RWPE1 (cell line): ENCODE measurements around the gene GRAMD1C.

ENCODE experiments used
- CTCF ChIA-PET: fragments of 350-600 bp; sonication (Branson Sonifier 250); formaldehyde crosslinking; extraction: SDS; loops from one replicate; lab custom pipeline; 2021; lab: Yijun Ruan, JAX
- POLR2A ChIA-PET: fragments of 400-600 bp; formaldehyde crosslinking; extraction: SDS; loops from one replicate; lab custom pipeline; 2020; ENCODE audit warnings: antibody characterized with exemption; ENCODE audit not compliant: low non-redundant PET; lab: Yijun Ruan, JAX
- DNase-seq: peaks from one replicate; pipeline ENCODE4 v3.0.0; 2012; ENCODE audit warnings: low spot score
- H3K27ac ChIP-seq: fragments of 450-650 bp; 2 replicates; pipeline ENCODE4 v1.5.1; 2017
- TF ChIP-seq, protein P1 (sequence below): fragments of 450-650 bp; conservative IDR thresholded peaks from 2 replicates; pipeline ENCODE4 v1.5.1; 2017; ENCODE audit warnings: low read depth, mild to moderate bottlenecking

The GRAMD1C gene

DNA sequence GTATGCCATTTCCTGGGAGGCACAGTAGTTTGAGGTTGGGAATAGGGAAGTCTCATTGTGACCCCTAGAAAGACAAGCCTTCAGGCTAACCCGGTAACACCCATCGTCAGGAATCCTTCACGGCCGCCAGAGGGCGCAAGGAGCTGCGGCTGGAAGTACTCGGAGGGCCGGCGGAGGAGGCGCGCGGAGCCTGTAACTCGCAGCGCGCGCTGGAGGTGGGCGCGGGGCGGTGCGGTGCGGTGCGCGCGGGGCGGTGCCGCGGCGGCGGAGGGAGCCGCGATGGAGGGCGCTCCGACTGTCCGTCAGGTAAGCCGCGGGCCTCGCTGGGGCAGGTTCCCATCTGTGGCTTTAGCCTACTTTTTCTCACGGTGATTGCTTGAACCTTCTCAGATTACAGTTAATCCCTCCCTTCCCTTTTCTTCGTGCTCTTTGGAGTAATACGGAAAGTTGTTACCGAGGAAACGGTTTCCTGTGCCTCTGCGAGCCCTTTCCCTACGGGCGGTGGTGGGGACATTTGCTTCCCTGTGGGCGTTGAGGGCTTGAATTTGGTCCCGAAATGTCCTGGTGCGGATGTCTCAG lies at the start of gene GRAMD1C:
TSS of gene GRAMD1C (plus strand) at position 158 of the 579 bp plus-strand sequence. CDS start at position 280, 122 bp downstream.
- H3K27ac ChIP-seq = peak within 1 kb of the TSS; percentile 74
- DNase-seq = peak; percentile 79
- TF ChIP-seq, protein P1, sequence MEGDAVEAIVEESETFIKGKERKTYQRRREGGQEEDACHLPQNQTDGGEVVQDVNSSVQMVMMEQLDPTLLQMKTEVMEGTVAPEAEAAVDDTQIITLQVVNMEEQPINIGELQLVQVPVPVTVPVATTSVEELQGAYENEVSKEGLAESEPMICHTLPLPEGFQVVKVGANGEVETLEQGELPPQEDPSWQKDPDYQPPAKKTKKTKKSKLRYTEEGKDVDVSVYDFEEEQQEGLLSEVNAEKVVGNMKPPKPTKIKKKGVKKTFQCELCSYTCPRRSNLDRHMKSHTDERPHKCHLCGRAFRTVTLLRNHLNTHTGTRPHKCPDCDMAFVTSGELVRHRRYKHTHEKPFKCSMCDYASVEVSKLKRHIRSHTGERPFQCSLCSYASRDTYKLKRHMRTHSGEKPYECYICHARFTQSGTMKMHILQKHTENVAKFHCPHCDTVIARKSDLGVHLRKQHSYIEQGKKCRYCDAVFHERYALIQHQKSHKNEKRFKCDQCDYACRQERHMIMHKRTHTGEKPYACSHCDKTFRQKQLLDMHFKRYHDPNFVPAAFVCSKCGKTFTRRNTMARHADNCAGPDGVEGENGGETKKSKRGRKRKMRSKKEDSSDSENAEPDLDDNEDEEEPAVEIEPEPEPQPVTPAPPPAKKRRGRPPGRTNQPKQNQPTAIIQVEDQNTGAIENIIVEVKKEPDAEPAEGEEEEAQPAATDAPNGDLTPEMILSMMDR = peak; percentile 91
- CTCF ChIA-PET = interaction anchor here (0.6 to 1.6 kb wide), 9 partner anchors 14 to 313 kb away, joined by 3 to 7 read pairs (median 3); no protein-coding TSS in a partner anchor
- POLR2A ChIA-PET = no interaction called here

DNA sequence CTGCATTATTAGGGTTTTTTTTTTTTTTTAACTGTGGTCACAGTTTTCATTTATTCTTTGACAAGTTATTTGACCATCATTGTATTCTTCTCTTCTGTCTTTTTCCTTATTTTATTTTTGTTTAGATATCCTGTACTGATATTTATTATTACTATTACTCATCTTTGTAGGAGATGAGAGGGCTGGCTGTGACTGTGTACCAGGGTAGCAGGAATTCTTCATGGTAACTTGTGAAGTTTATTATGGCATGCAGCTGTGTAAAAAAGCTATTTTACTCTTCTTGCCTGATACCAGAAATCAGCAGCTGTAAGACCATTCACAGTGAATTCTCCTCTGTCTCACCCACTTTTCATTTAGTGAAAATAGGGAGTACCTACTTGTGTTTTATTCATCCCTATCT lies 47.2 kb upstream of the GRAMD1C start:
- POLR2A ChIA-PET = no interaction called here
- DNase-seq = no peak
- CTCF ChIA-PET = no interaction called here
- H3K27ac ChIP-seq = no peak overlapping the region
- TF ChIP-seq, protein P1 = no peak

DNA sequence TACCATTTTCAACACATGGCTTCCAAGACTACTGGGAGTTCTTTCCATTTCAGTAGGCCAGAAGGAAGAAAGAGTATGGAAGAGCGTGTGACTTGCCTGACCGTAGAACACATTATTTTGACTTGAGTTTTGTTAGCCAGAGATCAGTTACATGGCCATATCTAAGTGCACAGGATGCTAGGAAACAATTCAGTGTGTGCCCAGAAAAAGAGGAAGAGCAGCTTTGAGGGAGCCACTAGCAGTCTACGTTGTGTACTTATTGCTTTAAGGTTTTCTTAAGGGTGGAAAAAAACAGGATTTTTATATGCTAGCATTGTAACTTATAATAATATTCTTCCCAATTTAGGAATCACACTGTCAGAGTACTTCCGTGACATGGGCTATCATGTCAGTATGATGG lies 44.1 kb upstream of the GRAMD1C start:
- CTCF ChIA-PET = interaction anchor here (0.6 to 1.1 kb wide), 2 partner anchors 50 to 56 kb away, joined by 3 read pairs; no protein-coding TSS in a partner anchor
- POLR2A ChIA-PET = interaction anchor here (0.6 kb wide), 1 partner anchor 100 kb away, joined by 3 read pairs; no protein-coding TSS in a partner anchor

DNA sequence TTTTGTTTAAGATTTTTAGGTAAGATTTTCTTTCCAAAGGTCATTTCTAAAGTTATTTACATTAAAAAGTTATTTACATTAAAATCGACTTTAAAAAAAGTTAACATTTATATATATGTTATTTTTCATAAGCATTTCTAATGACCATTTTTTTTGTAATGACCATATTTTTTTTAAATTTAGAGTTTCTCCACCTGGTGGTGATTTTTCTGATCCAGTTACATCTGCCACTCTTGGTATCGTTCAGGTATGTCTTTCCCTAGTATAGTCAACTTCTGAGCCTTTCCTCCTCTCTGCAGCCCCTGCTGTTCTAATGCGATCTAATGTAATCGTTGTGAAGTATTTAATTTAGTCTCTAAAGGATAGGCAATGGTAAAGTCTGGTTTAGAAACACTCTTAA lies 42.9 kb upstream of the GRAMD1C start:
- DNase-seq = no peak
- POLR2A ChIA-PET = no interaction called here
- CTCF ChIA-PET = interaction anchor here (0.6 kb wide), 1 partner anchor 75 kb away, joined by 6 read pairs; no protein-coding TSS in a partner anchor
- TF ChIP-seq, protein P1 = no peak
- no peak overlapping the region for H3K27ac ChIP-seq

More for the DNA sequence above, 44.1 kb upstream of the GRAMD1C start:
- no peak for DNase-seq
- H3K27ac ChIP-seq = no peak overlapping the region
- TF ChIP-seq, protein P1 = no peak

DNA sequence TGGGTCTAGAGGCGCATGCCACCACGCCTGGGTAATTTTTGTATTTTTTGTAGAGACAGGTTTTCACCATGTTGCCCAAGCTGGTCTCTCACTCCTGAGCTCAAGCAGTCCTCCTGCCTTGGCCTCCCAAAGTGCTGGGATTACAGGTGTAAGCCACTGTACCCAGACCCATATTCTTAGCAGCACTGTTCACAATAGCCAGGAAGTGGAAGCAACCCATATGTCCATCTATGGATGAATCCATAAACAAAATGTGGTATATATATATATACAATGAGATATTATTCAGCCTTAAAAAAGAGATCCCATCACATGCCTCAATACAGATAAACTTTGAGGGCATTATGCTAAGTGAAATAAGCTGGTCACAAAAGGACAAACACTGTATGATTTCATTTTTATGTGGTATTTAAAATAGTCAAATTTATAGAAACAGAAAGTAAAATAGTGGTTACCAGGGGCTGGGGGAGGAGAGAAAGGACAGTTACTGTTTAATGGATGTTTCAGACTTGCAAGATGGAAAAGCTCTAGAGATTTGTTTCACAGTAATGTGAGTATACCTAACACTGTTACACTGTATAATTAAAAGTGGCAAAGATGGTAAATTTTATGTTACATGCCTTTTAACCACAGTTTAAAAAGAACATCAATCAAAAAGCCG lies 35.7 kb upstream of the GRAMD1C start:
- ChIA-PET CTCF (no interaction called here), POLR2A (no interaction called here)
- no peak overlapping the region for H3K27ac ChIP-seq
- TF ChIP-seq, protein P1 = no peak
- DNase-seq = no peak

DNA sequence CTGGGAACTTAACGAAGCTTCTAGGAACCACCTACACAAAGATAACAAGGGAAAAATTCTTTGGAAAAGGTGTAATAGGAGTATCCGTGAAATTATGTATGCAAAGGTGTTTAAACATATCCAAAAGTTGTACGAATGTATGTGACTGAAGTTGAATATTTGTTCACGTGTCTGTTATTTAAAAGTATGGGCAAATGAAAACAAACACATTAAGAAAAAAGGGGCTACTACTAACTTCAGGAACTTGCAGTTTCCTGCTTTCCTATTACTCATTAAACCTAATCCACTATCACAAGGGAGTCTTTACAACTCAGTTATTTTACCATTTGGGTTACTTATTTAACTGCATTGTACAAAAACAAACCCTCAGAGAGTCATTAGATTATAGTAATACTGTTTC lies 33.9 kb upstream of the GRAMD1C start:
- no peak for DNase-seq
- TF ChIP-seq, protein P1 = no peak
- H3K27ac ChIP-seq = no peak overlapping the region
- ChIA-PET POLR2A (no interaction called here), CTCF (interaction anchor here (0.6 kb wide), 1 partner anchor 34 kb away, joined by 7 read pairs; the partner anchor contains the start of gene GRAMD1C)
